ENCODE measurements around the gene PFKM.

DNA sequence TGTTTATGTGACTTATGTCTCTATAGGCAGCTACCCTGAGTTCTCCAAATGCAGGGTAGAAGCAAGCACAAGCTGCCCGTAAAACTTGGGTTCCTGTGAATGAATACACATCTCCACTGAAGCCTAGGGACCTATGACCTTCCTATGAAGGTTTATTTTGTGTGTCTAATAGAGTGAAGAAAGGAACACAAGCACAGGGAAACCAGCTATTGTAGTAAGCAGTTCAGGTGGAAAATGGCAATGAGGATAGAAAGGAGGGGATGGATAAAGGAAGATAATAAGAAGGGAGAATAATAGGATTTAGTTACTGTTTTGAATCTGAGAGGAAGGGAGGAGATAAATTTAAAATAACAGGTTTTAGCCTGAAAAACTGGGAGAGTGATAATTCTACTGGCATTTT lies 2.4 kb downstream of the PFKM start:
- TF ChIP-seq, protein P1, sequence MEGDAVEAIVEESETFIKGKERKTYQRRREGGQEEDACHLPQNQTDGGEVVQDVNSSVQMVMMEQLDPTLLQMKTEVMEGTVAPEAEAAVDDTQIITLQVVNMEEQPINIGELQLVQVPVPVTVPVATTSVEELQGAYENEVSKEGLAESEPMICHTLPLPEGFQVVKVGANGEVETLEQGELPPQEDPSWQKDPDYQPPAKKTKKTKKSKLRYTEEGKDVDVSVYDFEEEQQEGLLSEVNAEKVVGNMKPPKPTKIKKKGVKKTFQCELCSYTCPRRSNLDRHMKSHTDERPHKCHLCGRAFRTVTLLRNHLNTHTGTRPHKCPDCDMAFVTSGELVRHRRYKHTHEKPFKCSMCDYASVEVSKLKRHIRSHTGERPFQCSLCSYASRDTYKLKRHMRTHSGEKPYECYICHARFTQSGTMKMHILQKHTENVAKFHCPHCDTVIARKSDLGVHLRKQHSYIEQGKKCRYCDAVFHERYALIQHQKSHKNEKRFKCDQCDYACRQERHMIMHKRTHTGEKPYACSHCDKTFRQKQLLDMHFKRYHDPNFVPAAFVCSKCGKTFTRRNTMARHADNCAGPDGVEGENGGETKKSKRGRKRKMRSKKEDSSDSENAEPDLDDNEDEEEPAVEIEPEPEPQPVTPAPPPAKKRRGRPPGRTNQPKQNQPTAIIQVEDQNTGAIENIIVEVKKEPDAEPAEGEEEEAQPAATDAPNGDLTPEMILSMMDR (IDR thresholded peaks at IDR 0.05; ENCODE audit: borderline replicate concordance, extremely low read depth, low read length, poor library complexity, severe bottlenecking), result no peak
- TF ChIP-seq EZH2 (IDR thresholded peaks at IDR 0.05; ENCODE audit: borderline replicate concordance, low read depth, low read length, severe bottlenecking), result no peak
